Upper lobe of left lung (tissue), 4 donors: ENCODE measurements around the gene SPOCK1.

Experiments used
- POLR2A ChIP-seq, 4 donors: fragments of 450-650 bp; IDR thresholded peaks; one replicate each; pipeline ENCODE4 v1.5.1; 2016 to 2017; ENCODE audit warnings: antibody characterized with exemption in 4 of 4, mild to moderate bottlenecking in 2 of 4
- POLR2AphosphoS5 ChIP-seq, 2 donors: sonication (generic); formaldehyde crosslinking; IDR thresholded peaks; one replicate each; pipeline ENCODE4 v1.5.1; 2017; ENCODE audit warnings: antibody characterized with exemption in 2 of 2
- TF ChIP-seq, protein P1 (sequence below), 6 experiments: fragments of 450-650 bp in 4 of 6; fragments of 200-600 bp in 2 of 6; sonication (generic) in 2 of 6; IDR thresholded peaks; one replicate each; pipeline ENCODE4 v1.5.1; 2016 to 2019; ENCODE audit warnings: antibody characterized with exemption in 6 of 6

DNA sequence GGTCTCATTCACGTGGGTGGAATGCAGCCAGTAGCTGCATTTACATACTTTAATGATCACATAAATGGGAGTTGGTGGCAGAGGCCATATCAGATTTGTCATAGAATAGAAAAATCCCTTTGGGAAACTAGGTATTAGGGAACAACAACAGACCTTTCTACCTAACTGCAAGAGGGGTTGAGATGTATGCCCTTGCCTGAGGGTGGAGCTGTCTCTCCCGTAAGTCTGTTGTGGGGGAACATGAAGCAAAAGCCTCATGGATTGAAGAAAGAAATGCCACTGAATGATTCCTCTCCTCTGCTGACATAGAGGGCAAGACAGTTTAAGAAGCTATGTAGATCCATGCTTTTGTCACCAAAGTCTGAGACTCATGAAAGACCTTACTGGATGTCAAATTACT is 461.3 kb downstream of the SPOCK1 start:
- TF ChIP-seq POLR2A (IDR thresholded peaks at IDR 0.05) (no peak), POLR2AphosphoS5 (IDR thresholded peaks at IDR 0.05) (no peak)
- TF ChIP-seq, protein P1, sequence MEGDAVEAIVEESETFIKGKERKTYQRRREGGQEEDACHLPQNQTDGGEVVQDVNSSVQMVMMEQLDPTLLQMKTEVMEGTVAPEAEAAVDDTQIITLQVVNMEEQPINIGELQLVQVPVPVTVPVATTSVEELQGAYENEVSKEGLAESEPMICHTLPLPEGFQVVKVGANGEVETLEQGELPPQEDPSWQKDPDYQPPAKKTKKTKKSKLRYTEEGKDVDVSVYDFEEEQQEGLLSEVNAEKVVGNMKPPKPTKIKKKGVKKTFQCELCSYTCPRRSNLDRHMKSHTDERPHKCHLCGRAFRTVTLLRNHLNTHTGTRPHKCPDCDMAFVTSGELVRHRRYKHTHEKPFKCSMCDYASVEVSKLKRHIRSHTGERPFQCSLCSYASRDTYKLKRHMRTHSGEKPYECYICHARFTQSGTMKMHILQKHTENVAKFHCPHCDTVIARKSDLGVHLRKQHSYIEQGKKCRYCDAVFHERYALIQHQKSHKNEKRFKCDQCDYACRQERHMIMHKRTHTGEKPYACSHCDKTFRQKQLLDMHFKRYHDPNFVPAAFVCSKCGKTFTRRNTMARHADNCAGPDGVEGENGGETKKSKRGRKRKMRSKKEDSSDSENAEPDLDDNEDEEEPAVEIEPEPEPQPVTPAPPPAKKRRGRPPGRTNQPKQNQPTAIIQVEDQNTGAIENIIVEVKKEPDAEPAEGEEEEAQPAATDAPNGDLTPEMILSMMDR (IDR thresholded peaks at IDR 0.05) = no peak
